BE2C (cell line): Measurements from ENCODE around the gene PLET1.

Experiments used
- DNase-seq: peaks from one replicate; pipeline ENCODE4 v3.0.0-alpha.2; 2020
- H3K27me3 ChIP-seq: fragments of 250-450 bp; sonication (Bioruptor Pico); 2 replicates; pipeline ENCODE4 v1.5.1; 2020; ENCODE audit warnings: mild to moderate bottlenecking
- H3K36me3 ChIP-seq: fragments of 250-450 bp; sonication (Bioruptor Pico); 2 replicates; pipeline ENCODE4 v1.5.1; 2020; ENCODE audit warnings: mild to moderate bottlenecking
- H3K4me1 ChIP-seq: fragments of 250-450 bp; sonication (Bioruptor Pico); 2 replicates; pipeline ENCODE4 v1.5.1; 2020
- H3K4me3 ChIP-seq: 2 replicates; pipeline ENCODE4 v1.5.1; 2011; ENCODE audit warnings: low read depth, low read length
- H3K9me3 ChIP-seq: fragments of 250-450 bp; sonication (Bioruptor Pico); 2 replicates; pipeline ENCODE4 v1.5.1; 2020
- CTCF ChIP-seq: IDR thresholded peaks from 2 replicates; pipeline ENCODE4 v1.5.1; 2012; ENCODE audit warnings: mild to moderate bottlenecking, low read depth, low read length

PLET1 gene

GRCh38 chr11:112271242-112271641 lies 10.6 kb upstream of the PLET1 start:
- Histone ChIP-seq H3K27me3 (no peaks in the 10 kb centered on the region), H3K4me1 (peaks cover 11% of the 10 kb centered on the region), H3K36me3 (no peaks in the 10 kb centered on the region), H3K4me3 (no peak overlapping the region), H3K9me3 (no peaks in the 10 kb centered on the region)
- TF ChIP-seq CTCF, result no peak
- no peak for DNase-seq

- H3K4me1 ChIP-seq, result peaks cover 13% of the 10 kb centered on the region
- H3K27me3 ChIP-seq, result no peaks in the 10 kb centered on the region
- H3K4me3 ChIP-seq, result no peak overlapping the region
These were observed 10.0 kb upstream of the PLET1 start for GRCh38 chr11:112270551-112271180.

GRCh38 chr11:112269139-112269538 lies 8.5 kb upstream of the PLET1 start:
- TF ChIP-seq CTCF, result no peak
- H3K27me3 ChIP-seq, result no peaks in the 10 kb centered on the region
- H3K4me1 ChIP-seq, result peaks cover 22% of the 10 kb centered on the region
- DNase-seq, result no peak
- H3K9me3 ChIP-seq, result no peaks in the 10 kb centered on the region
- H3K36me3 ChIP-seq, result no peaks in the 10 kb centered on the region
- H3K4me3 ChIP-seq, result no peak overlapping the region

More at GRCh38 chr11:112270551-112271180, 10.0 kb upstream of the PLET1 start:
- TF ChIP-seq CTCF, result no peak
- Histone ChIP-seq H3K36me3 (no peaks in the 10 kb centered on the region), H3K9me3 (no peaks in the 10 kb centered on the region)
- DNase-seq, result no peak

GRCh38 chr11:112268406-112268805 lies 7.7 kb upstream of the PLET1 start:
- TF ChIP-seq CTCF, result no peak
- H3K4me3 ChIP-seq, result no peak overlapping the region
- no peak for DNase-seq
- H3K9me3 ChIP-seq, result no peaks in the 10 kb centered on the region
- peaks cover 22% of the 10 kb centered on the region for H3K4me1 ChIP-seq
- H3K36me3 ChIP-seq, result no peaks in the 10 kb centered on the region
- no peaks in the 10 kb centered on the region for H3K27me3 ChIP-seq

GRCh38 chr11:112267188-112267591 lies 6.5 kb upstream of the PLET1 start:
- Histone ChIP-seq H3K36me3 (no peaks in the 10 kb centered on the region), H3K9me3 (no peaks in the 10 kb centered on the region), H3K27me3 (no peaks in the 10 kb centered on the region), H3K4me1 (peaks cover 22% of the 10 kb centered on the region), H3K4me3 (no peak overlapping the region)
- no peak for DNase-seq
- no peak for TF ChIP-seq CTCF

GRCh38 chr11:112266410-112266778 lies 5.7 kb upstream of the PLET1 start:
- no peak for TF ChIP-seq CTCF
- H3K9me3 ChIP-seq, result no peaks in the 10 kb centered on the region

More at GRCh38 chr11:112266410-112266778, 5.7 kb upstream of the PLET1 start:
- peak; percentile 42 for DNase-seq
- Histone ChIP-seq H3K27me3 (no peaks in the 10 kb centered on the region), H3K4me3 (no peak overlapping the region), H3K4me1 (peaks cover 22% of the 10 kb centered on the region), H3K36me3 (no peaks in the 10 kb centered on the region)
